PFSK-1 (cell line): Measurements from ENCODE around the gene VEPH1.

Experiments used
- FOXP2 ChIP-seq: optimal IDR thresholded peaks from 2 replicates; pipeline ENCODE3; 2011; ENCODE audit warnings: borderline replicate concordance, control low read depth, inconsistent platforms; ENCODE audit not compliant: insufficient read depth; ENCODE audit errors: extremely low read length, extremely low read depth
- POLR2AphosphoS5 ChIP-seq: IDR thresholded peaks from 2 replicates; pipeline ENCODE4 v1.6.1; 2012; ENCODE audit warnings: low read depth, mild to moderate bottlenecking, control low read depth, low read length, moderate library complexity
- SIN3A ChIP-seq: IDR thresholded peaks from 2 replicates; pipeline ENCODE4 v1.6.1; 2012; ENCODE audit warnings: mild to moderate bottlenecking, low read length, moderate library complexity, borderline replicate concordance; ENCODE audit not compliant: insufficient read depth
- TAF1 ChIP-seq: IDR thresholded peaks from 2 replicates; pipeline ENCODE4 v1.6.1; 2012; ENCODE audit warnings: low read length, control low read depth, borderline replicate concordance; ENCODE audit not compliant: insufficient read depth
- TF ChIP-seq, protein P1 (sequence below), 2 experiments: IDR thresholded peaks; 2 replicates each; pipeline versions ENCODE4 v1.6.1 to v1.8.0; 2011 to 2012; ENCODE audit warnings: low read depth in 2 of 2, low read length in 2 of 2, control low read depth in 1 of 2, inconsistent platforms in 1 of 2, mild to moderate bottlenecking in 1 of 2, moderate library complexity in 1 of 2; ENCODE audit not compliant: insufficient read depth in 1 of 2

VEPH1 gene

DNA sequence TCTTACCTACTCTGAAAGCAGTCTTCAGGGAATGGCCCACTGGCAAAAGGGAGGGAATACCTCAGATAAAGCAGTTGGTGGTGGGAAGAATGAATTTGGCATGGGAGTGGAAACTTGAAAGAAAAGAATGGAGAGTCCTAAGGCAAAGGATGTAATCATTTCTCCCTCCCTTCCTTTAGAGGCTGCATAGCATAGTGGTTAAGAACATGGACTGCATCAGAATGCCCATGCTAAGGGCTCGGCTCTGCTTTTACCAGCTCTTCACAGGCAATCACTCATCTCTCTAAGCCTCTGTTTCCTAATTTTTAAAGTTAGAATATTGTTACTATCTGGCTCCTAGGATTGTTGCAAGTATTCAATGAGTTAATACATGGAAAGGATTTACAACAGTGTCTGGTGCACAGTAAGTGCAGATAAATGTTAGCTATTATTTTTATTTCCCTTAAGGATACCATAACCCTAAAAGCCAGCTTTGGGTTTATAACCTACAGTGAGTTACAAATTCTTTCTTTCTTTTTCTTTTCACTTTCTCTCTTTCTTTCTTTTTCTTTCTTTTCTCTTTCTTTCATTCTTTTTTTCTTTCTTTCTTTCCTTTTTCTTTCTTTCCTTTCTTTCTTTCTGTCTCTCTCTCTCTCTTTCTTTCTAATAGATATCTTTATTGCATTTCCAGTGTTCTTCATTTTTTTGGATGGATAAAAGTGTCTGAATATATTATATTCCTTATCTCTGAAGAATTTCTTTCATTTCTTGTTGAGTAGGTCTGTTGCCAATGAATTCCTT is 23.6 kb downstream of the VEPH1 start:
- no peak for TF ChIP-seq FOXP2
- no peak for TF ChIP-seq TAF1
- no peak for TF ChIP-seq SIN3A
- no peak for TF ChIP-seq POLR2AphosphoS5
- TF ChIP-seq, protein P1, sequence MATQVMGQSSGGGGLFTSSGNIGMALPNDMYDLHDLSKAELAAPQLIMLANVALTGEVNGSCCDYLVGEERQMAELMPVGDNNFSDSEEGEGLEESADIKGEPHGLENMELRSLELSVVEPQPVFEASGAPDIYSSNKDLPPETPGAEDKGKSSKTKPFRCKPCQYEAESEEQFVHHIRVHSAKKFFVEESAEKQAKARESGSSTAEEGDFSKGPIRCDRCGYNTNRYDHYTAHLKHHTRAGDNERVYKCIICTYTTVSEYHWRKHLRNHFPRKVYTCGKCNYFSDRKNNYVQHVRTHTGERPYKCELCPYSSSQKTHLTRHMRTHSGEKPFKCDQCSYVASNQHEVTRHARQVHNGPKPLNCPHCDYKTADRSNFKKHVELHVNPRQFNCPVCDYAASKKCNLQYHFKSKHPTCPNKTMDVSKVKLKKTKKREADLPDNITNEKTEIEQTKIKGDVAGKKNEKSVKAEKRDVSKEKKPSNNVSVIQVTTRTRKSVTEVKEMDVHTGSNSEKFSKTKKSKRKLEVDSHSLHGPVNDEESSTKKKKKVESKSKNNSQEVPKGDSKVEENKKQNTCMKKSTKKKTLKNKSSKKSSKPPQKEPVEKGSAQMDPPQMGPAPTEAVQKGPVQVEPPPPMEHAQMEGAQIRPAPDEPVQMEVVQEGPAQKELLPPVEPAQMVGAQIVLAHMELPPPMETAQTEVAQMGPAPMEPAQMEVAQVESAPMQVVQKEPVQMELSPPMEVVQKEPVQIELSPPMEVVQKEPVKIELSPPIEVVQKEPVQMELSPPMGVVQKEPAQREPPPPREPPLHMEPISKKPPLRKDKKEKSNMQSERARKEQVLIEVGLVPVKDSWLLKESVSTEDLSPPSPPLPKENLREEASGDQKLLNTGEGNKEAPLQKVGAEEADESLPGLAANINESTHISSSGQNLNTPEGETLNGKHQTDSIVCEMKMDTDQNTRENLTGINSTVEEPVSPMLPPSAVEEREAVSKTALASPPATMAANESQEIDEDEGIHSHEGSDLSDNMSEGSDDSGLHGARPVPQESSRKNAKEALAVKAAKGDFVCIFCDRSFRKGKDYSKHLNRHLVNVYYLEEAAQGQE (IDR thresholded peaks at IDR 0.05; ENCODE audit: insufficient read depth in 1 of 2, low read depth in 2 of 2, low read length in 2 of 2) = no peak

DNA sequence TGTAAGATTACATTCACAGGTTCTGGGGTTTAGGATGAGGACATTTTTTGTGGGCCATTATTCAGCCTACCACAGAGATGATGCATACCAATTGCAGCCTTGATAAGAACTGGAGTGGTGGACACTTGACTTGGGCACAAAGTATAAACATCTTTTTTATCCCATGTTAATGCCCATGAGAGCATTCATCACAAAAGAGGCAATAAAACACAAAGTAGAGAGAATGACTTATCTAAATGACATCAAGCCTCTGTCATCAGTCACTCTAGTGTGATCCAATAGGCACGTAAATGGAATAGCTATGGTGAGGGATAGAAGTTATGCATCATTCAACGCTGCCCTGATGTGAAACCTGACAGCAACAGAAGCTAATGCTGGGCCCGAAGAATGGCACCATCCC is 25.8 kb downstream of the VEPH1 start:
- TF ChIP-seq SIN3A (no peak), TAF1 (no peak)

DNA sequence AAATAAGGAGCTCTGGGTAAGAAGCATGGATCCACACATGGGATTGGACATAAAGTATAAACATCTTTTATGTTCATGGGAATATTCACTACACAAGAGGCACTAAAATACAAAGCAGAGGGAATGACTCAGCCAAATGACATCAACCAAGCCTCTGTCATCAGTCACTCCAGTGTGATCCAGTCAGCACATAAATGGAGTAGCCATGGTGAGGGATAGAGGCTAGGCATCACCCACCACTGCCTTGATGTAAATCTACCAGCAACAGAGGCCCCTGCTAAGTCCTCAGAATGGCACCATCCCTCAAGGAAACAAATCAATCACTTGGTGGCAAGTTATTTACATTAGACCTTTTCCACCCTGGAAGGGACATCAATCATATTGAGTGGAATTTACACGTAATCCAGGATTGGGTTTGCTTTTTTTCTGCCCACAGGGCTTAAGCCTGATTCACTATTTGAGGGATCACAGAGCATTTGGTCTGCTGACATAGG is 27.2 kb downstream of the VEPH1 start:
- TF ChIP-seq SIN3A (no peak), POLR2AphosphoS5 (no peak), FOXP2 (no peak), TAF1 (no peak)
- TF ChIP-seq, protein P1 (IDR thresholded peaks at IDR 0.05; ENCODE audit: insufficient read depth in 1 of 2, low read depth in 2 of 2, low read length in 2 of 2) = no peak

DNA sequence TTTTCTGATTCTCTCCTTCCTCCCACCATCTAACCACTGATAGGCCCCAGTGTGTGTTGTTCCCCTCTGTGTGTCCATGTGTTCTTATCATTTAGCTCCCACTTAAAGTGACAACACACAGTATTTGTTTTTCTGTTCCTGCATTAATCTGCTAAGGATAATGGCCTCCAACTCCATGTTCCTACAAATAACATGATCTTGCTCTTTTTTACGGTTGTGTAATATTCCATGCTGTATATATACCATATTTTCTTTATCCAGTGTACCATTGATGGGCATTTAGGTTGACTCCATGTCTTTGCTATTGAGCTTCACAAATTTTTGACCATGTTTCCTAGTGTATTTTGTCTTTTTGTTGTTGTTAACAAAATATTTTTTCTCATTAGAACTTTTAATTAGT is 30.6 kb downstream of the VEPH1 start:
- TF ChIP-seq FOXP2 (no peak), POLR2AphosphoS5 (no peak), TAF1 (no peak), SIN3A (no peak)
- TF ChIP-seq, protein P1 (IDR thresholded peaks at IDR 0.05; ENCODE audit: insufficient read depth in 1 of 2, low read depth in 2 of 2, low read length in 2 of 2) = no peak

DNA sequence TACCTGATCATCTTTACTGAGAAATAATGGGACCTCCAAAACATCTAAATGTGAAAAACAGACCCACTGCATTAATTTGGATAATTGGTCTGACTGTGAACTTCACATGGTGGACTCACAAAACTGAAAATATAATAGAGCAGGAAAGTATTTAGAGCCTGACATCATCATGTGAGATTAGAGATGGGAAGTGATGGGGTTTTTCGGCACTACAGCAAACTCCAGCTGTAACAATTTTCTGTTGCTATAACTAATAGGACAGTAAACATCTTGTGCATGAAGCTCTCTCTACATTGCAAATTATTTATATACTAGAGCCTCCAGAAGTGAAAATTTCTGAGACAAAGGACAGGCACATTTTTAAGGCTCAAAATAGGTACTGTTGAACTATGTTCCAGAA is 32.2 kb downstream of the VEPH1 start:
- TF ChIP-seq, protein P1 (IDR thresholded peaks at IDR 0.05; ENCODE audit: insufficient read depth in 1 of 2, low read depth in 2 of 2, low read length in 2 of 2) = no peak
- TF ChIP-seq TAF1 (no peak), SIN3A (no peak), POLR2AphosphoS5 (no peak), FOXP2 (no peak)
